22Rv1 (cell line): ENCODE results near the gene GLYR1.

ENCODE experiments used
- H3K27ac ChIP-seq: fragments of 450-650 bp; 2 replicates; pipeline ENCODE4 v1.5.1; 2017
- ZFX ChIP-seq: fragments of 450-650 bp; IDR thresholded peaks from 2 replicates; pipeline ENCODE4 v1.6.1; 2017; ENCODE audit warnings: antibody characterized with exemption, borderline replicate concordance
- TF ChIP-seq, protein P1 (sequence below): fragments of 450-650 bp; IDR thresholded peaks from 2 replicates; pipeline ENCODE4 v1.5.1; 2017; ENCODE audit warnings: mild to moderate bottlenecking

The GLYR1 gene

DNA sequence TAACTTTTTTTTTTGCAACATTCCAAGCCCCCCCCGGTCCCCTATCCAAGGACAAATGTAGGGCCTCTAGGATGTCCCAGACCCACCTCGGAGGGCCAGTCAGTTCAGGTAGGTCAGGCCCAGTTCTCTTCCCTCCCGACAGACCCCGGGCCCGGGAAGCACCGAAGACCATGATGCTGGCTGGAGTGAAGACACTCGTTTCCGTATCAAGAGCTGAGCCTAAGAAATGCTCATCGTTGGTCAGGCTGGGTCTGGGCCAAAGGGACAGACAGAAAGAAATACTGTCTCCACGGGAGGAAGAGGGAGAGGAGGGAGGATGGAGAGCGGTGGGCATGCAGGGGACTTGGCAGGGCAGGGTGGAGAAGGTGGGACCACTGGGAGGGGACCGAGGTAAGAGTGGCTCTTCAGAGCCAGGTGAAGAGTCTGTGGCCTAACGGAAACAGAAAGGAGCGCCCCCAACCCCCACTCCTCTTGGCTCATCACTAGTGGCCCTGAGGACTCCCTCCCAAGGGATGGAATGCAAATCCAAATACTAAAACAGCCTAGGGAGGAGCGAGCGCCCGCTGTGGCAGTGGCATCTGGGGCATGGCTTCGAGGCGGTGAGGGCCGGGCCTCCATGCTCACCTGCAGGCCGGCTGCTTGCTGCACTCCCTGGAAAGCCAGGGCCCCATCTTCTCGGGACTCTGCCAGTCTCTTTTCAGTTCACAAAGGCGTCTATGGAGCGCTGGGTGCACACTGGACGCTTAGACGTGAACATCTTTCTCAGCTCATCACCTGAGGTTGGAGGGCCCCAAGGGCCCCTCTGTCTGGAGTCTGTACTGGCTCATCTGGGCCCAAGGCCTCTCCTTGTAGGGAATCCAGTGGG lies 43.0 kb downstream of the GLYR1 start:
- peak overlapping the region; percentile 94 for H3K27ac ChIP-seq
- TF ChIP-seq ZFX, result no peak
- TF ChIP-seq, protein P1, sequence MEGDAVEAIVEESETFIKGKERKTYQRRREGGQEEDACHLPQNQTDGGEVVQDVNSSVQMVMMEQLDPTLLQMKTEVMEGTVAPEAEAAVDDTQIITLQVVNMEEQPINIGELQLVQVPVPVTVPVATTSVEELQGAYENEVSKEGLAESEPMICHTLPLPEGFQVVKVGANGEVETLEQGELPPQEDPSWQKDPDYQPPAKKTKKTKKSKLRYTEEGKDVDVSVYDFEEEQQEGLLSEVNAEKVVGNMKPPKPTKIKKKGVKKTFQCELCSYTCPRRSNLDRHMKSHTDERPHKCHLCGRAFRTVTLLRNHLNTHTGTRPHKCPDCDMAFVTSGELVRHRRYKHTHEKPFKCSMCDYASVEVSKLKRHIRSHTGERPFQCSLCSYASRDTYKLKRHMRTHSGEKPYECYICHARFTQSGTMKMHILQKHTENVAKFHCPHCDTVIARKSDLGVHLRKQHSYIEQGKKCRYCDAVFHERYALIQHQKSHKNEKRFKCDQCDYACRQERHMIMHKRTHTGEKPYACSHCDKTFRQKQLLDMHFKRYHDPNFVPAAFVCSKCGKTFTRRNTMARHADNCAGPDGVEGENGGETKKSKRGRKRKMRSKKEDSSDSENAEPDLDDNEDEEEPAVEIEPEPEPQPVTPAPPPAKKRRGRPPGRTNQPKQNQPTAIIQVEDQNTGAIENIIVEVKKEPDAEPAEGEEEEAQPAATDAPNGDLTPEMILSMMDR, result no peak

DNA sequence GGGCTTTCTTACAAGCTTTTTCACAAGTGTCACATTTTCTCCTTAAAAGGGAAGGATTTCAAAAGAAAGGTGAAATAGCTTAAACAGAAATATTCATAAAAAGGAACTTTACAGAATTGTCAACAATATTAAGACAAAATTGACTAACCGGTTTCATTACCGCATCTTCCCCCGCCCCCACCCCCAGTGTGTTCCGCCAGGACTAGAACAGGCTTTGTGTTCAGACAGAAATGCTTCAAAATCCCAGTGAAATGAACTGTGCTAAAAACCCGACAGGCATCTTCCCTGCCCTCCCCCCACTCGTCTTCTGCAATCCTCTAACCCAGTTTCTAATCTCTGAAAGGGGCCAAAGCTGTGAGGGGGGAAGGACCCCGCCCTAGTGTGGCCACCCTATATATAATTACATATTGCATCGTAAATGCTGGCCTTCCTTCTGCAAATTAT lies 43.7 kb downstream of the GLYR1 start:
- TF ChIP-seq, protein P1, result no peak
- no peak for TF ChIP-seq ZFX
- peak overlapping the region; percentile 94 for H3K27ac ChIP-seq

GRCh38 chr16:4802659-4803287 lies 44.3 kb downstream of the GLYR1 start:
- no peak for TF ChIP-seq ZFX
- TF ChIP-seq, protein P1, result no peak
- peak overlapping the region; percentile 94 for H3K27ac ChIP-seq

DNA sequence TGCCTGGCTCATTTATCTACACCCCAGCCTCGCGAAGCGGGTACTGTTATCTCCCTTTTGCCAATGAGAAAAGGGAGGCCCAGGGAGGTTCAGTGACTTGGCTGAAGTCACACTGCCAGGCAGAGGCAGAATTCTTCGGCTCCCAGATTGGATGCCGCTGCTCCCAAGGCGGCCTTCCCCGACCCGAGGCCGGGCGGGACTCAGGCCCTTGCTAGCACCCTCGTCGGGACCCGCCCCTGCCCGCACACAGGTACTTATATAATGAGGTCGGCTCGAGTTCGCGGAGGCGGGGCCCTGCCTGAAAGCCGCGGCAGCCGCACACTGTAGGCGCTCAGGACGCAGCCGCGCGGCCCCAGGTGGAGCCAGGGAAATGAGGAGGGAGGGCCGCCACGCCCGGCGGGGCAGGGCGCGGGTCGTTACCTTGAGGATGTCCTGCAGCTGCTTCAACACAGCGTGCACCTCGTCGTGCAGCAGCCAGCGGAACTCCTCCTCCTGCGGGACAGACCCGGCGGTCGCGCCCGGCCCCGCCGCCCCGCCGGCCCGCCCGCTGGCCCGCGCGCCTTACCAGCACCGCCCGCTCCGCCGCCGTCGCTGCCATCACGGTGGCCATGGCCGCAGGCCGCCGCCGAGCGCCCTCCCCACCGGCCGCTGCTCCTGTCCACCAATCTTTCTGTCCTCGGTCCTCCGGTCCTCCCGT lies 45.0 kb downstream of the GLYR1 start, which contains the start of gene ROGDI:
Gene ROGDI (minus strand): TSS at position 672 of the 697 bp plus-strand sequence. CDS start 62 bp downstream, at position 610.
- TF ChIP-seq, protein P1, result no peak
- no peak for TF ChIP-seq ZFX
- H3K27ac ChIP-seq, result peak within 1 kb of the TSS; percentile 94

- peak overlapping the region; percentile 94 for H3K27ac ChIP-seq
Observed at GRCh38 chr16:4801051-4801961, 45.8 kb downstream of the GLYR1 start.

More at GRCh38 chr16:4801051-4801961, 45.8 kb downstream of the GLYR1 start:
- TF ChIP-seq, protein P1, result no peak
- no peak for TF ChIP-seq ZFX
